Neural crest cell (in vitro differentiated cells): ENCODE measurements around the gene ZDHHC9. TPM values are rescaled to one million over a fixed set of nuclear protein-coding genes. Genes with fewer than 3 reads are reported as not detected.

ENCODE experiments used
- DNase-seq: peaks from one replicate; pipeline ENCODE4 v3.0.0; 2021; ENCODE audit warnings: low read depth, mixed read lengths, low spot score
- H3K27ac Mint-ChIP-seq: one replicate; pipeline ENCODE4 v1.8.0; 2021; ENCODE audit warnings: mild to moderate bottlenecking, mixed read lengths; ENCODE audit not compliant: unreplicated experiment
- H3K27me3 Mint-ChIP-seq: 2 replicates; pipeline ENCODE4 v1.8.0; 2021; ENCODE audit warnings: low read depth, mild to moderate bottlenecking, mixed read lengths
- H3K36me3 Mint-ChIP-seq: 2 replicates; pipeline ENCODE4 v1.8.0; 2021; ENCODE audit warnings: low read depth, mild to moderate bottlenecking, mixed read lengths
- H3K4me1 Mint-ChIP-seq: 2 replicates; pipeline ENCODE4 v1.8.0; 2021; ENCODE audit warnings: mixed read lengths
- H3K4me3 Mint-ChIP-seq: one replicate; pipeline ENCODE4 v1.8.0; 2021; ENCODE audit warnings: mild to moderate bottlenecking, mixed read lengths
- H3K9me3 Mint-ChIP-seq: 2 replicates; pipeline ENCODE4 v1.8.0; 2021; ENCODE audit warnings: mixed read lengths
- total RNA-seq: library from RNA; stranded (reverse); gene quantifications from 2 replicates; pipeline ENCODE4 v1.2.1, GENCODE V29; 2021
- TF ChIP-seq, protein P1 (sequence below): fragments of 200-600 bp; sonication (generic); conservative IDR thresholded peaks from 2 replicates; pipeline ENCODE4 v1.5.0; 2021; ENCODE audit warnings: antibody characterized with exemption, mild to moderate bottlenecking

Gene ZDHHC9
- total RNA-seq, 1 donor from 2014 or later, result 25.0 TPM

DNA sequence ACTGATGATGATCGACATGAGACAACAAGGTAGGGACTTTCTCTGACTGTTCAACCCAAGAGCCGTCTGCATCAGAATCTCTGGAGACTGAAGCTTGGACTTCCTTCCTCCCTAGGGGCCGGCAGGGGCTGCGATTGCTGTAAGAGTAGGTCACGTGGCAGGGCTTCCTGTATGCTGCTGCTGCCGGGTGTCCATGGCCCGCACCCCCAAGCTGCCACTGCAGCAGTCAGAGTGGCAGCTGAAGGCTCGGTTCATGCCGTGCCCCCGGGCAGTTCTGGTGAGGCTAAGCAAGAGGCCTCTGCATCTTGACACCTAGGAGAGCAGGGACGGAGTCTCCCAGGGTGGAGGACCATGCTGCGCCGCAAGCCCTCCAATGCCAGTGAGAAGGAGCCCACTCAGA, 63.9 kb downstream of the ZDHHC9 start, which contains the start of gene SASH3:
SASH3 (plus strand) TSS at position 203 of the 400 bp plus-strand sequence; CDS start at position 352, 149 bp downstream.
- no peak within 1 kb of the TSS for H3K27ac Mint-ChIP-seq
- TF ChIP-seq, protein P1, sequence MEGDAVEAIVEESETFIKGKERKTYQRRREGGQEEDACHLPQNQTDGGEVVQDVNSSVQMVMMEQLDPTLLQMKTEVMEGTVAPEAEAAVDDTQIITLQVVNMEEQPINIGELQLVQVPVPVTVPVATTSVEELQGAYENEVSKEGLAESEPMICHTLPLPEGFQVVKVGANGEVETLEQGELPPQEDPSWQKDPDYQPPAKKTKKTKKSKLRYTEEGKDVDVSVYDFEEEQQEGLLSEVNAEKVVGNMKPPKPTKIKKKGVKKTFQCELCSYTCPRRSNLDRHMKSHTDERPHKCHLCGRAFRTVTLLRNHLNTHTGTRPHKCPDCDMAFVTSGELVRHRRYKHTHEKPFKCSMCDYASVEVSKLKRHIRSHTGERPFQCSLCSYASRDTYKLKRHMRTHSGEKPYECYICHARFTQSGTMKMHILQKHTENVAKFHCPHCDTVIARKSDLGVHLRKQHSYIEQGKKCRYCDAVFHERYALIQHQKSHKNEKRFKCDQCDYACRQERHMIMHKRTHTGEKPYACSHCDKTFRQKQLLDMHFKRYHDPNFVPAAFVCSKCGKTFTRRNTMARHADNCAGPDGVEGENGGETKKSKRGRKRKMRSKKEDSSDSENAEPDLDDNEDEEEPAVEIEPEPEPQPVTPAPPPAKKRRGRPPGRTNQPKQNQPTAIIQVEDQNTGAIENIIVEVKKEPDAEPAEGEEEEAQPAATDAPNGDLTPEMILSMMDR, result no peak
- no peak within 1 kb of the TSS for H3K4me3 Mint-ChIP-seq
- peaks cover 5% of the 10 kb centered on the region for H3K36me3 Mint-ChIP-seq
- H3K4me1 Mint-ChIP-seq, result no peaks in the 10 kb centered on the region
- DNase-seq, result no peak
- peaks cover 9% of the 10 kb centered on the region for H3K9me3 Mint-ChIP-seq
- H3K27me3 Mint-ChIP-seq, result no peaks in the 10 kb centered on the region

DNA sequence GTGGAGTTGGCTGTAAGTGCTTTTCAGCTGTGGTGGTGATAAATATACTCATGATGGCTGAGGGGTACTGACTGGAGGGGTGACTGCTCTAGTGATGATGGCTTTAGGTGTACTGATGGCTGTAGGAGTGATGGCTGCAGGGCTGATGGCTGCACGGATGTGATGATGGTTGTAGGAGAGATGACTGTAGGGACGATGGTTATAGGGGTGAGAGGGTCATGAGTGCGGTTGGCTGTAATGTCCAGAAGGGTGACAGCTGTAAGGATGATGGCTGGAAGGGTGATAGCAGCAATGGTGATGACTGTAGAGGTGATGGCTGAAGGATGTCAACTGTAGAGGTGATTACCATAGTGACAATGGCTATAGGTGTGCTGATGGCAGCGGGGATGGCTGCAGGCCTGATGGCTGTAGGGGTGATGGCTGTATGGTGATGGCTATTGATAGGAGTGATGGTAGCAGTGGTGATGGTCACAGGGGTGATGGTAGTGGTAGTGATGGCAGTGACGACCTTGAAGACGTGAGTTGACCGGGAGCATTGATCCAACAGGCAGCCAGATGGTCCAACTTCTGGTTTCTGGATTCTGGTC, 64.5 kb downstream of the ZDHHC9 start:
- TF ChIP-seq, protein P1, result no peak
- no peak for DNase-seq
- Mint-ChIP-seq H3K4me1 (no peaks in the 10 kb centered on the region), H3K36me3 (peaks cover 5% of the 10 kb centered on the region), H3K4me3 (no peak overlapping the region), H3K27ac (no peak overlapping the region), H3K9me3 (peaks cover 9% of the 10 kb centered on the region), H3K27me3 (no peaks in the 10 kb centered on the region)

DNA sequence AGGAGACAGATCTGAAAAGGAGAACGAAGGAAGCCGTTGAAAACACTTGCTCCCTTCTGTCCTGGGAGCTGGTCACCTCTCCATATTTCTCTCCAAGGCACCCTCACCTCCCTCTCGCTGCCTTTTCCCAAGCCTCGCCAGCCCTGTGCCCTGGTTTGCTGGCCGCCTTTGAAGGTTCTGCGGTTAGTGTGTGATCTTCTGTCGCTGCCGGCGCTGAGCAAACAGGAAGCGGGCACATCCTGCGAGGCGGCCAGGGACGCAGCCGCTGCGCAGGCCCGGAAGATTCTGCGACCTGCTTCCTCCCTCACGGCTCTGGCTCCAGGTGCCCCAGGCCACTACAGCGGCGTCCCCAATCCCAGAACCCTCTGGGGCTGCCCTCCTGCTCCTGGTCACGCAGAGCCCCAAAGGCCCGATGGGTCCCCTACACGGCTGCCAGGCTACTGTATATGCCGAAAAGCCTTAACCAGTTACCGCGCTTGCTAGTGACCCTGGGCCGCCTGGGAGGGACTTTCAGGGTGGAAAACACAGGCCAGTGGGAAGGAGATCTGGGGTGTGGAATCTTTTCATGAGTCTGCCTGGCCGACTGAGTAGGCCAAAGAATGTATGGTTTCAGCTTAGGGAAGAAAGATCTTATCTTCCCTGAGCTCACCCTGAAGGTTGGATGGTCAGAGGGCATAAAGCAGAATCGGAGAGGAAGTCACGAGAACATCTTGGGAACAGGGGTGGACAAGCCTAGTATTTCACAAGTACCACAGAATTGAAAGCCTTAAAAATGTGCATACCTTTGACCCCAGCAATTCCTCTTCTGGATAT, 66.3 kb downstream of the ZDHHC9 start:
- TF ChIP-seq, protein P1, result no peak
- Mint-ChIP-seq H3K9me3 (peaks cover 9% of the 10 kb centered on the region), H3K27ac (no peak overlapping the region), H3K27me3 (no peaks in the 10 kb centered on the region), H3K36me3 (peaks cover 5% of the 10 kb centered on the region), H3K4me3 (no peak overlapping the region), H3K4me1 (no peaks in the 10 kb centered on the region)
- no peak for DNase-seq

DNA sequence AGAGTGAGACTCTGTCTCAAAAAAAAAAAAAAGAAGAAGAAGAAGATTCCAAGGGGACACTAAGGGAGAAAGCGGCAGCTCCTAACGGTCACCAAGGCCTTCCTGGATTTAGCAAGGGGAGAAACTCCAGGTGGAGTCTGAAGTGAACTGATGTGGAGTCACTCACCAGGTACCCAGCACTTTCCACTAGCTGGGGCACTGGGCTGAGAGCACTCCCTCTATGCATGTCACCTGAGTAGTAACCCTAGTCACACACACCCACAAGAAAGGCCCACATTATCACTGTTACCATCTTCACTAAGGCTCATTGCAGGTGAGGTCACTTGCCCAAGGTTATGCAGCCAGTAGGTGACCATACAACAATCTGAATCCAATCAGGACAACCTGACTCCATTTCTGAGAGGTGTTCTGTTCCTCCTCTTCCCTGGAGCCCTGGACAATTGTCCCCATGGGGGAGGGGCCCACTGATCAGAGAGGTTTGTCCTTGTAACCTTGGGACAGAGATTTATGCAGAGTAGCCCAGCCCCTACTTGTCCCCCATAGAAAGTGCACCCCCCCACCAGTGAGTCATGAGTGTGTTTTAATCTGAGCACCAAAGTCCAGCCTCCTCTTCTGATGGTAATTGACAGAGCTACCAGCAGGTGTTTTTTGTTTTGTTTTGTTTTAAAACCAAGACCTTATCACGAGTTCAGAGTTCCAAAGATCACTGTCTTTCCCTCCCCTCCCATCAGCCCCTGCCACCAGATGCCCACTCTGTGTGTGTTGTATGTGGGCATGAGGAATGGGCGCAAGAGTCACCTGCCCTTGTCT, 69.8 kb downstream of the ZDHHC9 start:
- Mint-ChIP-seq H3K4me3 (no peak overlapping the region), H3K9me3 (no peaks in the 10 kb centered on the region), H3K27ac (no peak overlapping the region), H3K36me3 (no peaks in the 10 kb centered on the region), H3K27me3 (no peaks in the 10 kb centered on the region), H3K4me1 (no peaks in the 10 kb centered on the region)
- DNase-seq, result no peak
- TF ChIP-seq, protein P1, result no peak

DNA sequence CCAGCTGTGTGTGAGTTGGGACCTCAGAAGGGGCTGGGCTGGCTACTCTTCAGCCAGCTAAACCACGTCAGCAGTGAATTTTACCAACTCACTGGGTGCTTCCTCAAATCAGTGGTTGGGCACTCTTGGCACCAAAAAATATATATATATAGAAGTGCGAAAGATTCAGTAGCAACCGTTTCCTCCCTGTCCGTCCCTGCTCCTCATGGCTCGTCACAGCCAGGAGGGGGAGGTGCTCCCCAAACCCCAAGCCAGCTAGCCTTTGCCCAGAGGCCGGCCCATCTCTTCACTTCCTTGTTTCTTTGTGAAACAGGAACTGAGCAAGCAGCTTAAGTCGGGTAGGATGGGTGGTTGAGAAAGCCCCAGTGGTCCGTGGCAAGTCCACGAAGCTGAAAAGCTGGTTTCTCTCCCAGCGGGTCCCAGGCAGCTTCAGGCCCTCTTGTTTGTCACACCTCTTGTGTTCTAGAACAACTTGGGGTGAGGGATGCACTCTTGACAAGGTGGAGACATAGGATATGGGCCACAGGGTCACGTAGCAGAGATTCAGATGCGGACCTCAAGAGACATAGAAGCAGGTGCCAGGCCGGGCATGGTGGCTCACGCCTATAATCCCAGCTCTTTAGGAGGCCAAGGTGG, 70.8 kb downstream of the ZDHHC9 start:
- no peaks in the 10 kb centered on the region for H3K36me3 Mint-ChIP-seq
- H3K4me1 Mint-ChIP-seq, result no peaks in the 10 kb centered on the region
- H3K9me3 Mint-ChIP-seq, result no peaks in the 10 kb centered on the region
- TF ChIP-seq, protein P1, result no peak
- no peak for DNase-seq
- H3K27ac Mint-ChIP-seq, result no peak overlapping the region
- H3K4me3 Mint-ChIP-seq, result no peak overlapping the region
- H3K27me3 Mint-ChIP-seq, result no peaks in the 10 kb centered on the region
